Muscle of leg (tissue), 9 donors: ENCODE measurements around the gene HSF2BP. TPM values are rescaled to one million over a fixed set of nuclear protein-coding genes. Genes with fewer than 3 reads are reported as not detected.

Source experiments
- polyA plus RNA-seq, 8 donors: library from polyadenylated mRNA; unstranded; fragments of 120-200 nt; gene quantifications; one replicate each; pipeline versions ENCODE4 v1.2.1 to v1.2.3, GENCODE V29; 2013; ENCODE audit warnings: inconsistent platforms in 1 of 8, low replicate concordance in 1 of 8; ENCODE audit not compliant: insufficient read length in 8 of 8, insufficient read depth in 1 of 8
- total RNA-seq: library from RNA; stranded (reverse); fragments of 120-200 nt; gene quantifications from one replicate; pipeline ENCODE4 v1.2.4, GENCODE V29; 2013

HSF2BP gene
- total and polyA plus RNA-seq, 9 donors = 0.68 to 1.2 (median 0.93) TPM

Other genes with a start within 250 kb of the HSF2BP start
- 2.7 TPM for gene SIK1, start 232.4 kb downstream of the HSF2BP start, total RNA-seq
- gene SIK1, start 232.4 kb downstream of the HSF2BP start, polyA plus RNA-seq = 1 to 10 TPM in 6 of 8 donors, under 1 TPM in 1, not detected in 1; 0.66 to 6.8 (median 1.4) TPM
- 17.9 TPM for gene RRP1B, start 72 bp upstream of the HSF2BP start, total RNA-seq
- gene RRP1B, start 72 bp upstream of the HSF2BP start, polyA plus RNA-seq = 10 to 100 TPM; 22.1 to 29.5 (median 26.5) TPM
- gene PDXK, start 59.6 kb upstream of the HSF2BP start, total RNA-seq = 31.6 TPM
- 10 to 100 TPM; 20.9 to 29.5 (median 21.4) TPM for gene PDXK, start 59.6 kb upstream of the HSF2BP start, polyA plus RNA-seq
- gene CSTB, start 116.8 kb upstream of the HSF2BP start, total RNA-seq = 5.6 TPM
- gene CSTB, start 116.8 kb upstream of the HSF2BP start, polyA plus RNA-seq = 10 to 100 TPM; 13.8 to 26.0 (median 23.0) TPM
- gene RRP1, start 130.1 kb upstream of the HSF2BP start, total RNA-seq = 12.9 TPM
- gene RRP1, start 130.1 kb upstream of the HSF2BP start, polyA plus RNA-seq = 10 to 100 TPM; 18.8 to 22.7 (median 21.1) TPM
- gene AGPAT3, start 205.7 kb upstream of the HSF2BP start, total RNA-seq = 19.2 TPM
- 10 to 100 TPM; 23.3 to 32.2 (median 28.2) TPM for gene AGPAT3, start 205.7 kb upstream of the HSF2BP start, polyA plus RNA-seq